Cortex of kidney (tissue), 1 donor: Measurements from ENCODE around the gene MLIP.

ENCODE experiments used
- DNase-seq: peaks from one replicate; lab custom pipeline; 2025; lab: John Stamatoyannopoulos, UW

Gene MLIP

DNA sequence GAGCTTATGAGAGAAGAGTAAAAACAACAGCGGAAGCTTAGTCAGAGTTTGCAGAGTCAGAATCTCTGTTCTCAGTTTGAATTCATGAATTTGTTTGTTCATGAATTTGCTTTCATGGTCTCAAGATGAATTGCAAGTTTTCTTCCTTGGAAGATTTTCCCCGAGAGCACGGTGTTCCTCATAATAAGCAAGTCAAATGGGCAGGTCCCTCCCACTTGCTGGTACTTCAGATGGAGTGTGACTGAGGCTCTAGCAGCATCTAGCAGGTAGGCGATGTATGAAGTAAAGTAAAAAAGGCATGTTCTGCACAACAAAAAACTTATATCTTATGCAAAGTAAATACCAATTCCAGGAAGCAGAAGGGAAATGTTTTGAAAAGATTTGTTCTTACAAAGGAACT, 15.5 kb upstream of the MLIP start:
- DNase-seq: no peak

GRCh38 chr6:54096811-54097210, 14.4 kb upstream of the MLIP start:
- DNase-seq: no peak

DNA sequence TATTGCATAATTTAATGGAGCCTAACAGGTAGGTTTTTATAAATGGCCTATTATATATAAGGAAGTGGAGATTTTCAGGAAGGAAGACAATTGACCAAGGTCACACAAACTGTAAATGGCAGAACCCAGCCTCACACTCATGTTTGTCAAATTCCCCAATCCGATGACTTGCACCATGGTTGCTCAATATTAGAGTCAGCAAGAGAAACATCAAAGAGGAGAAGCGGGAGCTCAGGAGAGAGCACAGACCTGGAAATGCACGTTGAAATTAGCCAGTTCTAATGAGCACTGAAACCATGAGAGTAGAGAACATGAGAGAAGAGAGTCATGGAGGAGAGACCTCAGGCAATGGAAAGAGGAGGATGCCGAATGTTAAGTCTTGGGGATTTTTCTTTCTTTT, 13.5 kb upstream of the MLIP start:
- DNase-seq: no peak

DNA sequence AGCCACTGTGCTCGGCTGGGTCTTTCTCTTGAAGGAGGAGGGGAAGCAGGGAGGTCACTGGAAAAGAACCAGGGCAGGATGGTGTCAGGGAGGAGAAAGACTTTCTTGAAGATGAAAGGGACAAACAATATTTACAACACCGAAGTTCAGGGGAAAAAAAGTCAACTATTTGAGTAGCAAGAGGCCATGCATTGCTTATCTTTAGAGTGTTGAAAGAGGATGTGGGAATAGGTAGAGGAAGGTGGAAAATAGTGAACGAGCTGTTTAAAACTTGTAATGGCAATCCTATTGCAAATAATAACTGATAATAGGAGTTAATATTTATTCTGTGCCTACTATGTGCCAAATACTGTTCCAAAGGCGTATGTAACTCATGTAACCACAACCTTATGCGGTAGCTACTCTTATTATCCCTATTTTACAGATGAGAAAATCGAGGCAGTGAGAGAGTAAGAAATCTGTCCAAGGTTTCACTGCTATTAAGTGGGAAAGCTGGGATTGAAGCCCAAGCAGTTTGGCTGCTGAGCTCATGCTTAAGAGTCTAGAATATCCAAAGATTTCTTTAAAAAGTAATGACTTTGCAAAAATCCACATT, 12.7 kb upstream of the MLIP start:
- no peak for DNase-seq

DNA sequence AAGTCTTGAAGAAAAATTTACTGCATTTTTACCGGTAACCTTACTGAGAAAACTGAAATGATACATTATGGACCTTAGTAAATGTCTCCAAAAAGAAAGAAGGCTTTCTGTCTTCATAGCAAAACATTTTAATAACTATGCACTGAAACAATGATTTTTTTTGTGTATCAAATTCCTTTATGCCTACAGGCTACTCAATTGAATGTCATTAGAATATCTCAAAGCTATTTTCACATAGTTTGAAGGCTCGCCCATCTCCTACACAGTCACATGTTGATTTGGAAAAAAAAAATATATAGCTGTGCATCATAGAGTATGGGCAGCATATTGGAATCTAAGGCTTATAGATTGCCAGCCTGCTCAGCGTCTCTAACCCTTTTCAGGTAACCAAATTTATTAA, 12.0 kb upstream of the MLIP start:
- no peak for DNase-seq

GRCh38 chr6:54100411-54101006, 10.7 kb upstream of the MLIP start:
- DNase-seq: no peak

GRCh38 chr6:54102238-54102637, 9.0 kb upstream of the MLIP start:
- no peak for DNase-seq

DNA sequence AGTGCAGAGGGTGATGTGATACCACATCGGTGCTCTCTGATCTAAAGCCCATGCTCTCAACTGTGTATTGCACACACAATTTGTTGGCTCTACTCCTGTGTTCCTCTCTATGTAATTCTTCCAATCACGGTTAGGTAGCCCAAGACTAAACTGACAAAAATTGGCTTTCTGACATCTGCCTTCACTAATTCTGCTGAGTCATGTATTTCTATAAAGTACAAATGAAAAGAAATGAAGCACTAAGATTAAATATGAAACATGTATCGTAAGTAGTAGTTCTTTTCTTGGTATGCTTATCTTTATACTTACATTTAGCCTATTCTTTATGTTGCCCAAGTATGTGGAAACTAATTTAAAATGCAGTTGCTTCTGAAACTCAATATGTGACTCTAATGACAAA, 7.7 kb upstream of the MLIP start:
- DNase-seq: no peak

GRCh38 chr6:54106727-54107126, 4.5 kb upstream of the MLIP start:
- no peak for DNase-seq

DNA sequence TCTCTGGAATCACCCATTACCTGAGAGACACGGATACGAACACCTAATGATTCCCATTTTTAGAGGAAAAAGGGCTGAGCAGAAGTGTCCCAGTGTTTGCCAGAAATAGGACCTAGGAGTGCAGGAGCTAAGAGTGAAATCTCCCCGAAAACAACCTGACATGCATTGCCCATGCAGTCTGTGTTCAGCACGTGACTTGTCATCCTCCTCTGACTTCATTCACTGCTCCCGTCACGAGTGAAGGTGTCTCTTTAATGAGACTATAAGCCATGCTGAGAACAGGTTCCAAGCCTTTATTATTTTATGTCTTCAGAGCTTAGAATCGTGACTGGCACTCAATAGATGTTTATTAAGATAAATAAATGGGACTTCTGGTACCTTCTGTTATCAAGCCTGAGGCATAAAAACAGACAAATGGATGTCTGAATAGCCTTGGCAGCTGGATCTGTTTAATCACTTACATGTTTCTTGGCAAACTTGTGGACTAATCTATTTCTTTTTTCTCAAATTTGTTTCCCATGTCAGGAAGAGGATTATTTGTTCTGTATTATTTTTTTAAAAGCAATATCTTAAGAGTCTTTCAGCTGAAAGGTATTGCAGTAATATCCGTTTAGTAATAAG, 3.7 kb upstream of the MLIP start:
- no peak for DNase-seq

GRCh38 chr6:54108271-54108670, 3.0 kb upstream of the MLIP start:
- DNase-seq: no peak

GRCh38 chr6:54109586-54109985, 1.7 kb upstream of the MLIP start:
- DNase-seq: no peak

DNA sequence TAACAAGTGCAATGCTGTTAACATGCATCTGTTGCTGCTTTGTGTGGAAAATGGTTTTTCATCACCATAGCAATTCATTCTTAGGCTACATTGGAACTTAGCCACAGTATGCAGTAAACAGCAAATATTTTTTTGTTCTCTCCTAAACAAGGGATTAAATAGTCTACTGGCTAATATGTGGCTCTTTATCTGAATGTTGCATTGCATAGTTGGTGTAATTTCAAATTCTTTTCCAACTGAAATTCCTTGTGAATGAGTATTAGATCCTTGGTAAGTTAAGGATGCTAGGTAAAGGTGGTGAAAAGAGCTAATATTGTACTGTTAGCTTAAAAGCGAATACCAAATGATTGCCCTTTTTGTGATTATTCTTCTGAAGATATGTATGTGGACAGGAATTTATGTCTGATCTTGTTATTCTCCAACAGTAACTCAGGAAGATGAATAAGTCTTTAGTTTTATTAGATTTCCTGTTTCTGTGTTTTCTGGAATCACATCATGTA, 958 bp downstream of the MLIP start:
- no peak for DNase-seq

GRCh38 chr6:54114991-54115390, 3.7 kb downstream of the MLIP start:
- no peak for DNase-seq

DNA sequence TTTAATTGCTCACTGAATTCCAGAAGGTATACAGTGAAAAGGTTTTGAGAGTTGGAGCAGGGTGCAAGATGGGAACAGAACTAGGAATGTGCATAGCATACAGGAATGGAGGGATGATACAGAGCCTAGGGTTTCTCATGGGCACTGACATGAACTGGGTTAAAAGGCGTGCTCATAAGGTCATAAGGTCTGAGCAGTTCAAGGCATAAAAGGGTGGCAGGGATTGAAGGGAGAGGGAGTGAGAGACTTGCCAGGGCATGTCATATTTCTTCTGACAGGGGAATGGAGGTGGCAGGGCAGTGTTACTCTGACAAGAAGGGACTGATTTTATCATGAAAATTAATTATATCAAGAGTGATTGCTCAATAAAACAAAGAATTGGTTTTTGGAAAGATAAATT, 4.7 kb downstream of the MLIP start:
- DNase-seq: no peak

- DNase-seq: no peak
These were observed 6.9 kb downstream of the MLIP start for GRCh38 chr6:54118117-54118516.

GRCh38 chr6:54125493-54125892, 14.2 kb downstream of the MLIP start:
- no peak for DNase-seq

DNA sequence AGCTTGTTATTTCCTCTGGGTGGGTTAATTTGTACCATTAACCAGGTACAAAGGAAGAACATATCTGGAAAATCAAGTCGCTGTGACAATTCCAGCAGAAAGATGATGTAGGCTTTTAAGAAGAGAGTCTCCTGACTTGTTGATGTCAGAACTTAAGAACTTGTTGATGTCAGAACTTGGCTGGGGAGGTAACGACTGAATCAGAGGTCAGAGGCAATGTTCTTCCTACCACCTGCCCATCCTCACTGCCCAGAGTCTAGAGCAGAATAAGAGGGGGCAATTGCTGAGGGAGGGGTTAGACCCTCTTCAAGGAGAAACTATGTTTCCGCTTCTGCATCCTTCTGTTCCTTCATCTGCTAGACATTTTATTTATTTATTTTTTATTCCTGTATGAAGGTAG, 18.9 kb downstream of the MLIP start:
- DNase-seq: no peak

- DNase-seq: no peak
These were observed 21.3 kb downstream of the MLIP start for GRCh38 chr6:54132587-54132986.

- DNase-seq: no peak
These were observed 21.9 kb downstream of the MLIP start for GRCh38 chr6:54133186-54133585.

- DNase-seq: no peak
These were observed 23.7 kb downstream of the MLIP start for GRCh38 chr6:54134935-54135334.

- no peak for DNase-seq
These were observed 24.6 kb downstream of the MLIP start for GRCh38 chr6:54135665-54136369.

- no peak for DNase-seq
These were observed 27.6 kb downstream of the MLIP start for GRCh38 chr6:54138795-54139194.
